GM19467 (cell line): ENCODE data around the gene CASKIN2.

Experiments used
- ATAC-seq: cut with Tn5 transposase; IDR thresholded peaks from one replicate; pipeline ENCODE4 v1.9.1; 2021; ENCODE audit warnings: mild to moderate bottlenecking, moderate library complexity; ENCODE audit not compliant: unreplicated experiment

Gene CASKIN2

GRCh38 chr17:75547091-75547490, 31.8 kb upstream of the CASKIN2 start:
- no peak for ATAC-seq

DNA sequence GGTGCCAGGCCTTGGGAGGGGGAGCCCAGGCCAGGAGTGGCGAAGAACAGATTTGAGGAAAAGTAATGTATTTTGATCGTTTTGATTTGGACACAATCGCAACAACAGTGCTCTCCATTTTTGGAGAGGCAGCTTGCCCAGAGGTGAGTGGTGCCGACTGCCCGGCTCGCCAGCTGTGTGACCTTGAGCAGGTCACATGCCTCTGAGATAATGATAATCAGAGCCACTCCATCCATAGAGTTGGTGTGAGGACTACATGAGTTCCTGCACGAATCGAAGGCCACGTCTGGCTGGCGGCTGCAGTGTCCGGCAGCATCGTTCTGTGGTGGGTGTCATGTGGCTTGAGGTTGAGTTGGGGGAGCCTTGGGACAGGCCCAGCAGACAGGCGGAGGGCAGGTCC, 30.8 kb upstream of the CASKIN2 start:
- ATAC-seq, result no peak

DNA sequence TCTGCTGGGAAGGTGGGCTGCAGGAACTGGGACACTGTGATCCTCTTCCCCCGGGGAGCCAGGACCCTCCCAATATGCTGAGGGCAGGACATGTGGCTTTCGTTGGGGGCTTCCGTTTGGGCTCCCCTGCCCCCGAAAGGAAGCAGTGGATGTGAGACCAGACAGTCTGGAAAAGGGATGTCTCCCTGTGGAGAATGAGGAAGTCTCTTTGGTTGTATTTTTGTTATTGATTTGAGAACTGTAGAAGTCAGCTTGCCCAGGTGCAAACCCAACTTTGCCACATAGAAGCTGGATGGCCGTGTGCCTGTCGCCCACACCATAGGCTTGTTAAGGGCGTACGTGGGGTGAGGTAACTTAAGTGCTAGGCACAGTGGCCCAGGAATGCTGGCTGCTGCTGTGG, 28.9 kb upstream of the CASKIN2 start:
- ATAC-seq, result no peak

DNA sequence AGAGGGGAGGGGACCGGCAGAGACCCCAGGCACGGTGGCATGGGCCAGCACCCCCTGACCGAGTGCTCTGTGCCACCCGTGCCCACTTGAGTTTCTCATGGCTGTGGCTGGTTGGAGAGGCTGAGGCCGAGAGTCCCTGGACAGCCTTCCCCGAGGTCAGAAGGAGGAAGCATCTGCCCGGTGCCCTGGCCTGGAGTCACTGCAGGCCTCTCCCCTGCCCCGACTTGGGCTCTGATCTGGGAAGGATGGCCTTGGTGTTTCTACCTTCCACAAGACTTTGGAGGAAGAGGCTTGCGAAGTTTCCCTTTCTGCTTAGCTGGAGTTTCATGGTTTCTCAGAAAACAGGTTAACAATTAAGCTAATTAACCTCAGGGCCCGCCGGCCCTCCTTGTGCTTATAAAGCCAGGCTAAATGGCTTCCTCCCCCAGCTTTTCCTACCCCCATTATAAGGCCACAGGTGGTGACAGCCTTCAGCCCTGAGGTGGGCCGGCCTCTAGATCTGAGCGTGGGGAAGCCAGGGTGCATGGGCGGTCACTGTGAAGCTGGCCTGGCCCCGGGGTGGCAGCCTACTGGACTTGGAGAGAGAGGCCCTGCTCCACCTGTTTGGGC, 27.5 kb upstream of the CASKIN2 start:
- ATAC-seq, result no peak

- no peak for ATAC-seq
These were observed 26.9 kb upstream of the CASKIN2 start for GRCh38 chr17:75542229-75542628.

- ATAC-seq, result no peak
These were observed 25.7 kb upstream of the CASKIN2 start for GRCh38 chr17:75540923-75541503.

GRCh38 chr17:75539967-75540729, 24.8 kb upstream of the CASKIN2 start:
- ATAC-seq, result no peak

- ATAC-seq, result no peak
These were observed 21.0 kb upstream of the CASKIN2 start for GRCh38 chr17:75536366-75536765.

GRCh38 chr17:75535871-75536270, 20.5 kb upstream of the CASKIN2 start:
- no peak for ATAC-seq

GRCh38 chr17:75535119-75535537, 19.8 kb upstream of the CASKIN2 start:
- no peak for ATAC-seq

DNA sequence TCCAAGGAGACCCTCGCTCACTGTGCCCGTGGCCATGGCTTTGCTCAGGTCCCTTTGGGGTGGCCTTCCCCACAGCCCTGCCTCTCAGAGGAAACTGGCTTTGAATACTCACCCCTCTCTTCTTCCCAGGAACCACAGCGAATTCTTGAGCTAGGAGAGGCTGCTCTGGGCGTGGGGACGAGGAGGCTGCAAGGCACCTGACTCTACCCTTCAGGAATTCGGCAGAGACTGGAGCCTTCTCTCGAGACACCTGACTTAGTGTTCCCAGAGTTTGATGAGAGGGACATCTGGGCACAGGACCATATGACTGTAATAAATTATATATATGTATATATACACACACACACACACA, 16.4 kb upstream of the CASKIN2 start:
- no peak for ATAC-seq

GRCh38 chr17:75530837-75531720, 15.7 kb upstream of the CASKIN2 start:
- no peak for ATAC-seq

GRCh38 chr17:75526555-75527270, 11.4 kb upstream of the CASKIN2 start:
- ATAC-seq, result no peak

DNA sequence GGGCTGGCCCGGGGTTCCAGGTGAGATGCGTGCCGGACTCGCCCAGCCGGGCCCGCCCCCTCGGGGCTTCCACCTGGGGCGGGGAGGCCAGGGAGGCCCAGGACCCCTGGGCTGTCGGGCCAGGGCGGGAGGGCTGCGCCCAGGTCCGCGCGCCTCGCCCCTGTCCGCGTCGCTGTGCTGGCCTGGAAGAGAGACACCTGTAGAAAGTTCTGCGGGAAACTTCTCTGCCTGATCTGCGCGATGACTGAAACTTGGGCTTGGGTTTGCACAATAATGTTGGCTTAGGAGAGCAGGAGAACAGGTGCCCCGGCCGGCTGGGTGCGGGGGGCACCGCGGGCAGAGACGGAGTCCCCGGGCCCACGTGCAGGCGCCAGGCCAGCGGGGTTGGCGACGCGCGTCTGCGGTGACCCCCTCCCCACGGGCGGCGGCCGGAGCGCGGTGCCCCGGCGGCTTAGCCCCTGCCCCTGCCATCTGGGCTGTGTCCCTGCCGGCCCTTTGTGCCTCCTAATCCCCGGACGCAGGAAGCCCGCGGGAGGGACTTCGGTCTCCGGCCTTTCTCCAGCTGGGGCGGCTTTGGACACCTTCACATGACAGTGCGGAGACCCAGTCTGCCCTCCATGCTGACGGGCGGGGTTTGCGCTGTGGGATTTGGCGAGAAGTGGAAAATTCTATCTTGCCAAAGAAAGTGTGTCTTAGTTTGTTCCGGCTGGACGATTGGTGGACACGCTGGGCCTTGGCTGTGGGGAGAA, 10.6 kb upstream of the CASKIN2 start:
- ATAC-seq, result no peak

- peak; percentile 81 for ATAC-seq
These were observed 9.9 kb upstream of the CASKIN2 start, which contains the start of gene LLGL2 for GRCh38 chr17:75524970-75525805. Gene LLGL2 (plus strand): TSS chr17:75525697. CDS start chr17:75543427, 17,730 bp downstream.

DNA sequence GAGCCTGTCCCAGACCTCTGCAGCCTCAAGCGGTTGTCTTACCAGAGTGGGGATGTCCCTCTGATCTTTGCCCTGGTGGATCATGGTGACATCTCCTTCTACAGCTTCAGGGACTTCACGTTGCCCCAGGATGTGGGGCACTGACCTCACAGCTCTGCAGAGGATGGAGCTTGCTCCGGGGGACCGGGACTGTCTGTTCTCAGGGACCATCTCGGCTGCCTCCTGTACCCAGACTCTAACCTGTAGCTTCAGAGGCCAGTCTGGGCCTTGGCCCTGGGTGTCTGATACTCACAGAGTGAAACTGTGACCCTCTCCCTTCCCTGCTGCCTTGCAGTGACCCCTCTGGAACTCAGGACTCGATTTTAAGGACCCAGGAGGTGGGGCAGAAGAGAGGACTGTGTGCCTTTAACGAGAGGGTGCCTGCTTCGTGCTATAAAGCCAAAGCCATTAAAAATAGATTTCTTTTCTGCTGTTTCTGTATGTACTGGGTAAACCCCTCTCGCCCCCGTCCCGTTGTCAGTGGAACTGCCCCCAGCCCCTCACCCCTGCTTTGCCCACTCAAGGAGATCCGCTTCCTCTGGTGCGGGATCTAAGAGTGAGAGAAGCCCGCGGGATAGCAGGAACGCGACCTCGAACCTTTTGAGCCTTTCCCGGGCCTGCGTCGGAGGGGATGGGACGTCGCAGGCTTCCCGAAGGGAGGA, 9.1 kb upstream of the CASKIN2 start:
- no peak for ATAC-seq

GRCh38 chr17:75523647-75524046, 8.3 kb upstream of the CASKIN2 start:
- no peak for ATAC-seq

GRCh38 chr17:75521951-75522727, 6.8 kb upstream of the CASKIN2 start:
- ATAC-seq, result no peak
